Osteoblast (primary cell): Measurements from ENCODE around the gene RAVER2. TPM values are rescaled to one million over a fixed set of nuclear protein-coding genes. Genes with fewer than 3 reads are reported as not detected.

Experiments used
- DNase-seq: peaks from one replicate; pipeline ENCODE4 v3.0.0; 2011; ENCODE audit warnings: low spot score, mixed read lengths; ENCODE audit not compliant: insufficient read length; ENCODE audit errors: missing footprints
- H2AFZ ChIP-seq: 2 replicates; pipeline ENCODE4 v1.6.0; 2011; ENCODE audit warnings: mild to moderate bottlenecking, low read length
- H3K27ac ChIP-seq: 2 replicates; pipeline ENCODE4 v1.5.1; 2011; ENCODE audit warnings: mild to moderate bottlenecking, low read depth, low read length, moderate library complexity
- H3K27me3 ChIP-seq: 2 replicates; pipeline ENCODE4 v1.6.0; 2012; ENCODE audit warnings: mild to moderate bottlenecking, control low read depth, inconsistent platforms, low read length, moderate library complexity; ENCODE audit not compliant: insufficient read depth
- H3K36me3 ChIP-seq: 2 replicates; pipeline ENCODE4 v1.5.1; 2011; ENCODE audit warnings: mild to moderate bottlenecking, low read length, control low read depth, moderate library complexity; ENCODE audit not compliant: insufficient read depth
- H3K4me1 ChIP-seq: 2 replicates; pipeline ENCODE4 v1.5.1; 2011; ENCODE audit warnings: mild to moderate bottlenecking, low read length, control low read depth, moderate library complexity; ENCODE audit not compliant: insufficient read depth
- H3K4me2 ChIP-seq: 2 replicates; pipeline ENCODE4 v1.6.0; 2011; ENCODE audit warnings: mild to moderate bottlenecking, low read length; ENCODE audit not compliant: insufficient read depth
- H3K4me3 ChIP-seq: fragments of 200-600 bp; sonication (generic); 3 replicates; pipeline ENCODE4 v1.5.1; 2012; ENCODE audit warnings: mild to moderate bottlenecking, low read length, inconsistent platforms; ENCODE audit not compliant: insufficient read depth
- H3K79me2 ChIP-seq: 2 replicates; pipeline ENCODE4 v1.6.0; 2012; ENCODE audit warnings: mild to moderate bottlenecking, low read length, control low read depth, inconsistent platforms; ENCODE audit not compliant: insufficient read depth
- H3K9me3 ChIP-seq: 2 replicates; pipeline ENCODE4 v1.5.1; 2011; ENCODE audit warnings: low read depth, low read length, control low read depth
- H4K20me1 ChIP-seq: 2 replicates; pipeline ENCODE4 v1.6.0; 2012; ENCODE audit warnings: mild to moderate bottlenecking, low read length, control low read depth; ENCODE audit not compliant: insufficient read depth
- CTCF ChIP-seq: IDR thresholded peaks from 2 replicates; pipeline ENCODE4 v1.5.1; 2011; ENCODE audit warnings: mild to moderate bottlenecking, low read depth, low read length, moderate library complexity; ENCODE audit errors: extremely low read depth
- total RNA-seq: library from RNA; depleted of rRNA; stranded (reverse); fragments of >200 nt; gene quantifications from 2 replicates; pipeline ENCODE4 v1.2.3, GENCODE V29; 2012

Gene RAVER2
- total RNA-seq, 1 donor = 17.4 TPM

DNA sequence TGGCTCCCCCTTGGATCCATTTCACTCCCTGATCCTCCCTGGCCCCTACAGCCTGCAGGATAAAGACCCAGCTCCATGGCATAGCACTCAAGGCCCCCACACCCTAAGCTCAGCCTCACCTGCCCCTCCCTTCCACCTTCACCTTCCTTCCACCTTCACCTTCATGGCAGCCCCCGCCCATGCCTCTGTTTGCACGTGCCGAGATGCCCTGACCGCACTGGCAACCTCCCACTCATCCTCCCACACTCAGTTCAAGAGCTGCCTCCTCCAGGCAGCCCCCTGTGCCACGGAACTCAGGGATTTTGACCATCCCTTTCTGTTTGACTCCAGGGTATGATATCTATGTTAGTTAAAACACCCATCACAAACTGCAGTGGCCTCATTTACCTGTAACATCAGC lies 109.8 kb downstream of the RAVER2 start:
- Histone ChIP-seq H3K27ac (no peak overlapping the region), H3K4me2 (no peak overlapping the region), H3K36me3 (peaks cover 64% of the 10 kb centered on the region), H3K4me3 (no peak overlapping the region), H2AFZ (no peak overlapping the region), H3K79me2 (no peaks in the 10 kb centered on the region), H3K4me1 (no peaks in the 10 kb centered on the region), H3K27me3 (no peaks in the 10 kb centered on the region), H3K9me3 (no peaks in the 10 kb centered on the region), H4K20me1 (no peaks in the 10 kb centered on the region)
- DNase-seq = no peak
- no peak for TF ChIP-seq CTCF

GRCh38 chr1:64855557-64855956 lies 110.7 kb downstream of the RAVER2 start:
- Histone ChIP-seq H4K20me1 (no peaks in the 10 kb centered on the region), H3K27ac (no peak overlapping the region), H3K4me1 (no peaks in the 10 kb centered on the region), H3K27me3 (no peaks in the 10 kb centered on the region), H3K79me2 (no peaks in the 10 kb centered on the region), H2AFZ (no peak overlapping the region), H3K4me2 (no peak overlapping the region), H3K9me3 (no peaks in the 10 kb centered on the region), H3K4me3 (no peak overlapping the region), H3K36me3 (peaks cover 67% of the 10 kb centered on the region)
- TF ChIP-seq CTCF = no peak
- DNase-seq = no peak

- DNase-seq = no peak
- Histone ChIP-seq H3K4me1 (no peaks in the 10 kb centered on the region), H3K4me3 (no peak overlapping the region), H3K36me3 (peaks cover 64% of the 10 kb centered on the region), H3K27ac (no peak overlapping the region), H3K4me2 (no peak overlapping the region), H2AFZ (no peak overlapping the region), H3K27me3 (no peaks in the 10 kb centered on the region), H4K20me1 (no peaks in the 10 kb centered on the region), H3K79me2 (no peaks in the 10 kb centered on the region), H3K9me3 (no peaks in the 10 kb centered on the region)
- no peak for TF ChIP-seq CTCF
These were observed 111.7 kb downstream of the RAVER2 start for GRCh38 chr1:64856553-64856952.

DNA sequence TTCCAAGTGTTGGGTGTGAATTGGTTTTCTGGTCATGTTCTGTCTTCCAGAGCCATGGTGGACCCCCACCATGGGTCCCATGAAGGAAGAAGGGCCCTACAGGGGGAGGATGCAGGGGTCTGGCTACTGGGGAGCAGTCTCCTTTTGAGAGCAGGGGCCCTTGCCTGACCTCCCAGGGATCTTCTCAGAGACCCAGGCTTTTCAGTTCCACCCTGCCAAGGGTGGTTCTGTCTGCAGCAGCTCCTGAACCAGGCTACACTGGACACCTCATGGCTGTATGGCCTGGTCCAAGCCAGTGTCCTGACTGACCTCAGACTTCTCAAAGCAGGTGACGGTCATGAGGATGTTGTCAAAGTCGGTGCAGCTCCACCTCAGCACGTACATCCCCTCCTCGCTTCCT lies 112.5 kb downstream of the RAVER2 start:
- Histone ChIP-seq H3K27ac (no peak overlapping the region), H3K4me3 (no peak overlapping the region), H3K79me2 (no peaks in the 10 kb centered on the region), H2AFZ (no peak overlapping the region), H4K20me1 (no peaks in the 10 kb centered on the region), H3K27me3 (no peaks in the 10 kb centered on the region), H3K36me3 (peaks cover 64% of the 10 kb centered on the region), H3K9me3 (no peaks in the 10 kb centered on the region), H3K4me1 (no peaks in the 10 kb centered on the region), H3K4me2 (no peak overlapping the region)
- TF ChIP-seq CTCF = no peak
- DNase-seq = no peak
